Spleen (tissue), 11 donors: ENCODE results near the gene COL21A1. TPM values are rescaled to one million over a fixed set of nuclear protein-coding genes. Genes with fewer than 3 reads are reported as not detected.

Source experiments
- DNase-seq: peaks from one replicate; pipeline ENCODE4 v3.0.0-alpha.2; 2020
- H3K27ac ChIP-seq, 8 donors: fragments of 200-600 bp; sonication (generic) in 7 of 8; 1 replicate in 4 of 8; 2 replicates in 4 of 8; pipeline versions ENCODE4 v1.5.0 to v1.8.0; 2016 to 2021; ENCODE audit warnings: inconsistent platforms in 4 of 8, mild to moderate bottlenecking in 4 of 8, moderate library complexity in 1 of 8
- H3K27me3 ChIP-seq, 7 donors: fragments of 200-600 bp; sonication (generic) in 6 of 7; replicated peaks in 1 of 7; 1 replicate in 4 of 7; 2 replicates in 3 of 7; pipeline versions ENCODE4 v1.5.0 to v1.8.0; 2016 to 2021; ENCODE audit warnings: inconsistent platforms in 3 of 7, mild to moderate bottlenecking in 1 of 7
- H3K36me3 ChIP-seq, 6 donors: fragments of 200-600 bp; sonication (generic) in 5 of 6; 1 replicate in 4 of 6; 2 replicates in 2 of 6; pipeline versions ENCODE4 v1.5.0 to v1.8.0; 2016 to 2021; ENCODE audit warnings: inconsistent platforms in 2 of 6
- H3K4me1 ChIP-seq, 6 donors: fragments of 200-600 bp; sonication (generic) in 5 of 6; 1 replicate in 3 of 6; 2 replicates in 3 of 6; pipeline versions ENCODE4 v1.5.0 to v1.8.0; 2016 to 2021; ENCODE audit warnings: inconsistent platforms in 3 of 6
- H3K4me3 ChIP-seq, 8 donors: fragments of 200-600 bp; sonication (generic) in 7 of 8; 1 replicate in 4 of 8; 2 replicates in 4 of 8; pipeline versions ENCODE4 v1.5.0 to v1.8.0; 2016 to 2021; ENCODE audit warnings: inconsistent platforms in 4 of 8, mild to moderate bottlenecking in 4 of 8, moderate library complexity in 2 of 8
- H3K9me3 ChIP-seq, 8 donors: fragments of 200-600 bp; sonication (generic) in 7 of 8; 1 replicate in 4 of 8; 2 replicates in 4 of 8; pipeline versions ENCODE4 v1.5.0 to v1.8.0; 2016 to 2021; ENCODE audit warnings: inconsistent platforms in 4 of 8
- POLR2A ChIP-seq, 3 donors: fragments of 450-650 bp; IDR thresholded peaks; one replicate each; pipeline ENCODE4 v1.5.1; 2017; ENCODE audit warnings: antibody characterized with exemption in 3 of 3, mild to moderate bottlenecking in 1 of 3
- POLR2AphosphoS5 ChIP-seq, 3 donors: sonication (generic); formaldehyde crosslinking; IDR thresholded peaks; one replicate each; pipeline ENCODE4 v1.5.1; 2017; ENCODE audit warnings: antibody characterized with exemption in 3 of 3
- WGBS, 5 donors: extraction: QIAGEN DNeasy Blood & Tissue Kit in 3 of 5; methylation state at CpG; one replicate each; pipeline versions ENCODE4 v1.1.5 to v1.1.7; 2013 to 2018; 5-methylcytosine and 5-hydroxymethylcytosine counted together
- intact Hi-C: fragments of 100-400 bp; cut with DNase I; formaldehyde crosslinking; loops from one replicate; pipeline ENCODE4 v1.15.0; 2023; ENCODE audit warnings: low total_unique reads
- polyA plus RNA-seq, 3 donors: library from polyadenylated mRNA; stranded (reverse); fragments of 200-250 nt; gene quantifications; one replicate each; pipeline ENCODE4 v1.2.1, GENCODE V29; 2013
- total RNA-seq, 7 donors: library from RNA; depleted of rRNA in 3 of 7; stranded (reverse); fragments of >200 nt in 3 of 7; fragmentation: NEBNext Ultra II Directional in 4 of 7; extraction: Animal tissue kit (Norgen Biotek cat#: 25700) in 4 of 7; gene quantifications; one replicate each; pipeline versions ENCODE4 v1.1.0 to v1.2.1, GENCODE V29; 2016 to 2021
- TF ChIP-seq, protein P1 (sequence below), 11 experiments: fragments of 200-600 bp in 7 of 11; fragments of 450-650 bp in 4 of 11; sonication (generic) in 4 of 11; IDR thresholded peaks in 8 of 11; conservative IDR thresholded peaks in 3 of 11; 1 replicate in 7 of 11; 2 replicates in 4 of 11; pipeline versions ENCODE4 v1.4.0 to v1.8.0; 2016 to 2021; ENCODE audit warnings: antibody characterized with exemption in 11 of 11, inconsistent platforms in 4 of 11, mild to moderate bottlenecking in 1 of 11
- donor health status: healthy with polysubstance abuse.
- donor health status: DM: no; HTN: no; CAD: no; lungs with moderate emphysema.
- donor health status: DM: no; HTN: no; CAD: no.
- donor health status: Bipolar disorder and iron deficiency.
- donor health status: healthy.
- donor health status: DM: no; HTN: no; CAD: no.
- donor health status: DM: yes; HTN: yes; CAD: no.

Gene COL21A1
- total and polyA plus RNA-seq, 10 donors, result 0.13 to 2.9 (median 0.60) TPM

DNA sequence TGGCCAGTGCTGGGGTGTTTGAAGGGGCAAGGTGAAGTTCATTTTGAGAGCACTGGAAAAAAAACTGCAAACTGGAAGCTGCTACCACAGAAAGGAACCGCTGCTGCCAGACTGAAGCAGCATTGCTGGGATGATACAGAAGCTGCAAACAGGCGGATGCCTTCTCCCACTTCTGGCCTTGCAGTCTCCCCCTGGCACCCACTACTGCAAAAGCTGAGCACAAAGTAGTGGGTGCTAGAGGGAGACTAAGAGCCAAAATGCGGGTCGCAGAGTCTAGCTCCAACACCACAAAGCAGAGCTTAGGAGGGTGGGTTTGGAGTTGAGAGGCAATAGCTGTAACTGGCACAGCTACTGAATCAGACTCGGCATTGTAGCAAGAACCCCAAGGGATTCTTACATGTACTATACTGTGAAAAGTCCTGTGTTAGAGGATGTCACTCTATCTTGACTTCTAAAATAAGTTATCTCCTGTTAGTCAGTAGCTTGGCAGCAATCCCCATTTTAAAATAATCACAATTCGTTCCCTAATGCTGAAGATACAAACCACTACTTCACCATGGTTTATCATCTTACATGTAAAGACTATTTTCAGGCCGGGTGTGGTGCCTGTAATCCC, 44.0 kb upstream of the COL21A1 start:
- intact Hi-C loops, result loop anchor here (5.0 kb wide), 1 partner anchor 309 kb away; no protein-coding TSS in a partner anchor
- H3K36me3 ChIP-seq, result no peaks in the 10 kb centered on the region
- H3K27me3 ChIP-seq, result no peaks in the 10 kb centered on the region
- no peaks in the 10 kb centered on the region for H3K4me1 ChIP-seq
- no peak overlapping the region for H3K27ac ChIP-seq
- no peaks in the 10 kb centered on the region for H3K9me3 ChIP-seq
- no peak for DNase-seq
- WGBS, 5 donors, result 66 to 79% (median 72%) methylated on average over 7 of the region's 7 CpGs
- no peak overlapping the region for H3K4me3 ChIP-seq
- TF ChIP-seq POLR2A (IDR thresholded peaks at IDR 0.05) (no peak), POLR2AphosphoS5 (IDR thresholded peaks at IDR 0.05) (no peak)
- TF ChIP-seq, protein P1, sequence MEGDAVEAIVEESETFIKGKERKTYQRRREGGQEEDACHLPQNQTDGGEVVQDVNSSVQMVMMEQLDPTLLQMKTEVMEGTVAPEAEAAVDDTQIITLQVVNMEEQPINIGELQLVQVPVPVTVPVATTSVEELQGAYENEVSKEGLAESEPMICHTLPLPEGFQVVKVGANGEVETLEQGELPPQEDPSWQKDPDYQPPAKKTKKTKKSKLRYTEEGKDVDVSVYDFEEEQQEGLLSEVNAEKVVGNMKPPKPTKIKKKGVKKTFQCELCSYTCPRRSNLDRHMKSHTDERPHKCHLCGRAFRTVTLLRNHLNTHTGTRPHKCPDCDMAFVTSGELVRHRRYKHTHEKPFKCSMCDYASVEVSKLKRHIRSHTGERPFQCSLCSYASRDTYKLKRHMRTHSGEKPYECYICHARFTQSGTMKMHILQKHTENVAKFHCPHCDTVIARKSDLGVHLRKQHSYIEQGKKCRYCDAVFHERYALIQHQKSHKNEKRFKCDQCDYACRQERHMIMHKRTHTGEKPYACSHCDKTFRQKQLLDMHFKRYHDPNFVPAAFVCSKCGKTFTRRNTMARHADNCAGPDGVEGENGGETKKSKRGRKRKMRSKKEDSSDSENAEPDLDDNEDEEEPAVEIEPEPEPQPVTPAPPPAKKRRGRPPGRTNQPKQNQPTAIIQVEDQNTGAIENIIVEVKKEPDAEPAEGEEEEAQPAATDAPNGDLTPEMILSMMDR (IDR thresholded peaks at IDR 0.05 in 8 of 11, conservative IDR thresholded peaks at IDR 0.05 in 3 of 11), result no peak

DNA sequence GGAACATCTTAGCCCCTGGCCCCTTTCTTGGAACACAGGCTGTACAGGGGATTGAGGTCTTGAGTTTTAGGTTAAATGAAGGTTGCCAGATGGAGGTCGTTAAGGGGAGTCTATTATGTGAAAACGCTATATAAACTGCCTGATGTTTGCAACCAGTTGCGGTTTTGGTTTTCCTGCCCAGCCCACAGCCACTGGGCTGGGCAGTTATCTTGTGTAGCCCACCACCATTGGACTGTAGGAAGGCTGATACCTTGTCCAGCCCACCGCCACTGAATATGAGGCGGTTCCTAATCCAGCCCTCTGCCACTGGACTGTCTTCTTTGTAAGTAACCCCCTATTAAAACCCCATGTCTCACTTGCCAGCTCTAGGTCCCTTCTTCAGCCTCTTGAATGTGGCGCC, 42.3 kb upstream of the COL21A1 start:
- no peak for TF ChIP-seq POLR2AphosphoS5 (IDR thresholded peaks at IDR 0.05)
- TF ChIP-seq, protein P1 (IDR thresholded peaks at IDR 0.05 in 8 of 11, conservative IDR thresholded peaks at IDR 0.05 in 3 of 11), result no peak
- no peak for TF ChIP-seq POLR2A (IDR thresholded peaks at IDR 0.05)
- Histone ChIP-seq H3K27ac (no peak overlapping the region), H3K27me3 (no peaks in the 10 kb centered on the region), H3K36me3 (no peaks in the 10 kb centered on the region), H3K9me3 (no peaks in the 10 kb centered on the region), H3K4me3 (no peak overlapping the region), H3K4me1 (no peaks in the 10 kb centered on the region)
- DNase-seq, result no peak
- intact Hi-C loops, result loop anchor here (5.0 kb wide), 1 partner anchor 307 kb away; no protein-coding TSS in a partner anchor
- 64 to 77% (median 70%) methylated on average over 6 of the region's 6 CpGs for WGBS, 5 donors

DNA sequence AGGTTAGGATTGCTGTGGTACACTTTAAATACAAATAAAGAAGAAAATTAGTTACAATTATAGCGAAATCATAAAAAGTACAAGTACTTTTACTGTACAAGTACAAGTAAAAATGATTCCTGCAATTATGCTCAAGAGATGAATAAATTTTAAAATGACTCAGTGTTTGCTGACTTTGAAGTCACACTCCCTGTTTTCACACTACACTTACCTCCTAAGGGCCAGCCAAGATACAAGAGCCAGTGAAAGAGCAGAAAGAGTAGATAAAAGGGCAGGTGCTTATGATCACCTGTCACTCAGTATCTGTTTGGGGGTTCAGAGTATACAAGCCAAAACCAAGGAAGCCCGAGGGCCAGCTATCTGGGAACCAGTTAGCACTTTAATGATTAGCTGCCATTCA, 41.0 kb upstream of the COL21A1 start:
- intact Hi-C loops, result no loop called here
- TF ChIP-seq POLR2AphosphoS5 (IDR thresholded peaks at IDR 0.05), result no peak
- no peak for TF ChIP-seq POLR2A (IDR thresholded peaks at IDR 0.05)
- TF ChIP-seq, protein P1 (IDR thresholded peaks at IDR 0.05 in 8 of 11, conservative IDR thresholded peaks at IDR 0.05 in 3 of 11), result no peak
- Histone ChIP-seq H3K36me3 (no peaks in the 10 kb centered on the region), H3K4me3 (no peak overlapping the region), H3K27me3 (no peaks in the 10 kb centered on the region), H3K27ac (no peak overlapping the region), H3K9me3 (no peaks in the 10 kb centered on the region), H3K4me1 (no peaks in the 10 kb centered on the region)
- 72 to 85% (median 74%) methylated on average over 2 of the region's 2 CpGs for WGBS, 5 donors
- no peak for DNase-seq

DNA sequence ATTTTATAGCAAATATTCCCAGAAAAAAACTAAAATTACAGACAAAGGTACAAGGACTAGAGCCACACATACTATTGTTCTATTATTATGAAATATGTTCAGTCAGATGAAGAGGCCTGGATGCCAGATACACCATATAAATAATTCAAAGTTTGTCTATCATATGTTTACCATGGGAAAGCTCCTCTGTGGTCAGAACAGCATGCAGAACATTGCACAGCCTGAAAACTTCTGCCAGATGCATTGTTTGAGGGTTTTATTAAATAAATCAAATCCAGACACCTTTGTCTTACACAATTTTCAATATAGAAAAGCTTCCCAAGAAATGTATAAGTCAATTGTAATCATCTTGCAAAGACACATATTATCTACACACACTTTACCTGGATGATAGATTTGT, 35.0 kb upstream of the COL21A1 start:
- TF ChIP-seq POLR2AphosphoS5 (IDR thresholded peaks at IDR 0.05) (no peak), POLR2A (IDR thresholded peaks at IDR 0.05) (no peak)
- TF ChIP-seq, protein P1 (IDR thresholded peaks at IDR 0.05 in 8 of 11, conservative IDR thresholded peaks at IDR 0.05 in 3 of 11), result no peak
- intact Hi-C loops, result no loop called here
- H3K36me3 ChIP-seq, result no peaks in the 10 kb centered on the region
- no peak overlapping the region for H3K27ac ChIP-seq
- H3K27me3 ChIP-seq, result no peaks in the 10 kb centered on the region
- no peaks in the 10 kb centered on the region for H3K9me3 ChIP-seq
- no peak for DNase-seq
- no peak overlapping the region for H3K4me3 ChIP-seq
- no peaks in the 10 kb centered on the region for H3K4me1 ChIP-seq
